Neutrophil (primary cell): ENCODE data around the gene SEMA3B.

Experiments
- H3K27ac ChIP-seq: fragments of 200-600 bp; sonication (generic); 2 replicates; pipeline ENCODE4 v1.5.1; 2016; ENCODE audit warnings: mild to moderate bottlenecking, moderate library complexity
- H3K27me3 ChIP-seq: fragments of 200-600 bp; sonication (generic); 2 replicates; pipeline ENCODE4 v1.6.0; 2016; ENCODE audit warnings: mild to moderate bottlenecking
- H3K36me3 ChIP-seq: fragments of 200-600 bp; sonication (generic); 2 replicates; pipeline ENCODE4 v1.5.1; 2017
- H3K4me1 ChIP-seq, 2 experiments: fragments of 200-600 bp in 1 of 2; sonication (generic) in 1 of 2; 1 replicate in 1 of 2; 2 replicates in 1 of 2; pipeline versions ENCODE4 v1.5.1 to v1.6.1; 2013 to 2016; ENCODE audit warnings: low read depth in 1 of 2, low read length in 1 of 2, mild to moderate bottlenecking in 1 of 2, moderate library complexity in 1 of 2; ENCODE audit not compliant: control insufficient read depth in 1 of 2, insufficient read depth in 1 of 2
- H3K4me3 ChIP-seq, 2 experiments: fragments of 200-600 bp in 1 of 2; sonication (generic) in 1 of 2; 1 replicate in 1 of 2; 2 replicates in 1 of 2; pipeline ENCODE4 v1.5.1; 2013 to 2016; ENCODE audit warnings: low read depth in 1 of 2, low read length in 1 of 2, mild to moderate bottlenecking in 1 of 2, moderate library complexity in 1 of 2
- H3K9me3 ChIP-seq: fragments of 200-600 bp; sonication (generic); 2 replicates; pipeline ENCODE4 v1.5.1; 2016
- CTCF ChIP-seq: fragments of 200-600 bp; sonication (generic); IDR thresholded peaks from 2 replicates; pipeline ENCODE4 v1.5.1; 2016; ENCODE audit warnings: antibody characterized with exemption

SEMA3B gene

GRCh38 chr3:50235716-50236483, 33.0 kb upstream of the SEMA3B start, which contains the start of gene GNAI2:
GNAI2 (plus strand) TSS chr3:50236204; CDS start chr3:50236336, 132 bp downstream.
- Histone ChIP-seq H3K36me3 (peaks cover 20% of the 10 kb centered on the region), H3K9me3 (no peaks in the 10 kb centered on the region), H3K27ac (peak within 1 kb of the TSS; percentile 100), H3K4me1 (peaks cover 55 to 59% of the 10 kb centered on the region in 2 experiments), H3K27me3 (no peaks in the 10 kb centered on the region), H3K4me3 (peak within 1 kb of the TSS; percentile 99 to 100)
- peak; percentile 59 for TF ChIP-seq CTCF

- TF ChIP-seq CTCF: no peak
Measured at GRCh38 chr3:50236484-50237132, 32.3 kb upstream of the SEMA3B start.

GRCh38 chr3:50237133-50237651, 31.8 kb upstream of the SEMA3B start:
- Histone ChIP-seq H3K4me3 (peak overlapping the region; percentile 99 to 100), H3K4me1 (peaks cover 60 to 69% of the 10 kb centered on the region in 2 experiments), H3K36me3 (peaks cover 32% of the 10 kb centered on the region), H3K27me3 (no peaks in the 10 kb centered on the region), H3K9me3 (no peaks in the 10 kb centered on the region), H3K27ac (peak overlapping the region; percentile 100)
- TF ChIP-seq CTCF: no peak

More at GRCh38 chr3:50236484-50237132, 32.3 kb upstream of the SEMA3B start:
- peaks cover 27% of the 10 kb centered on the region for H3K36me3 ChIP-seq
- H3K4me1 ChIP-seq: peaks cover 55 to 63% of the 10 kb centered on the region in 2 experiments
- peak overlapping the region; percentile 99 to 100 for H3K4me3 ChIP-seq
- H3K27ac ChIP-seq: peak overlapping the region; percentile 100
- no peaks in the 10 kb centered on the region for H3K27me3 ChIP-seq
- H3K9me3 ChIP-seq: no peaks in the 10 kb centered on the region

- Histone ChIP-seq H3K27me3 (no peaks in the 10 kb centered on the region), H3K27ac (peak overlapping the region; percentile 100), H3K4me3 (peak overlapping the region; percentile 99 to 100), H3K4me1 (peaks cover 68 to 77% of the 10 kb centered on the region in 2 experiments), H3K9me3 (no peaks in the 10 kb centered on the region), H3K36me3 (peaks cover 34% of the 10 kb centered on the region)
- peak; percentile 48 for TF ChIP-seq CTCF
Measured at GRCh38 chr3:50237754-50238548, 31.0 kb upstream of the SEMA3B start.

GRCh38 chr3:50238549-50239026, 30.4 kb upstream of the SEMA3B start:
- peaks cover 74 to 80% of the 10 kb centered on the region in 2 experiments for H3K4me1 ChIP-seq
- no peaks in the 10 kb centered on the region for H3K9me3 ChIP-seq
- H3K36me3 ChIP-seq: peaks cover 34% of the 10 kb centered on the region
- TF ChIP-seq CTCF: no peak
- no peaks in the 10 kb centered on the region for H3K27me3 ChIP-seq
- peak overlapping the region; percentile 99 to 100 for H3K4me3 ChIP-seq
- H3K27ac ChIP-seq: peak overlapping the region; percentile 100
